Stimulated activated CD4-positive, alpha-beta T cell treated with anti-CD3 and anti-CD28 coated beads, TNF-alpha, amount 100 ng/mL, for 48 hours (primary cell): Measurements from ENCODE around the gene HNRNPA0.
"Not testable (repeated sequence)": the region's sequence is repeated elsewhere in the genome, so short reads cannot be mapped to it uniquely, and the experiment has no call there.

Experiments
- DNase-seq, 3 donors: peaks; one replicate each; pipeline ENCODE4 v3.0.0-alpha.2; 2020; ENCODE audit warnings: low read depth in 3 of 3

Gene HNRNPA0

GRCh38 chr5:137754188-137754960, at the start of gene HNRNPA0:
HNRNPA0 (minus strand) TSS chr5:137754363; CDS start chr5:137754066, 297 bp downstream.
- peak; percentile 93 to 95 (median 94) for DNase-seq

DNA sequence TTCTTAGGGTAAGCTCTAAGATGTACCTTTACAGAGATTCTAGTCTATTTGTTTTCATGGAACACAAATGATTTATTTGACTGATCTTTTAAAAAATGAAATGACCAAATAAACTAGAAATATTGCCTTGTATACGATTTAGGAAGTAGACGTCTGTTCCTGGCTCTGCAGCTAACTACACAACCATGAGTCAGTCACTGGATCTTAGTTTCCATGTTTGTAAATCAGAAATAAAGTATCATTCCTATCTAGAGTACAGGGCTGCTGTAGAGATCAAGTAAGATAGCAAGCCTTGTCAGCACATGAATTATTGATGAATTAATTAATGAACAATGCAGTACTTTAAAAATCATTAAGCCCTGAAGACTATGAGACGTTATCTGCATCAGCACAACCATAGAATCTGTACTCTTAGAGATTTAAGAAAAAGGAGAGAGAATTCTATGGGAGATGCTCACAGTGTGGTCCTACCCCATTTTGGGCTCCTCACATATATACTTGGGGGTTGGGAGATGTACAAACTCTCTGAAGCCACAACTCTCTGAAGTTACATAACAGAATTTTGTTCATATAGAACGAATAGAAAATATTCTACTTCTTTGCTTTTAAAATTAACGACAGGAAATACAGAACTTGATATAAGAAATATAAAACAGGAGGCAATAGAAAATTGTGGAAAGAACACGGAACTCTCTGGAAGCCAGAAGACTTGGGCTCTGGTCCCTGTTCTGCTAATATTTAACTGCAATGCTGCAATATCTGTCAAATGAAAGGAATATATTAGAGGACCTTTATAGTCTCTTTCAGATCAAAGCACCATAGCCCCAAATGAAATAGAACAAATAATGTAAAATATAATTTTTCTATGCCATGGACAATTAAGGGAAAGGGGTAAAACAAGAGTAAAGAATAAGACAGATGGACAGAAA, 48.4 kb upstream of the HNRNPA0 start:
- DNase-seq: no peak

GRCh38 chr5:137800700-137801411, 46.7 kb upstream of the HNRNPA0 start:
- DNase-seq: no peak

- DNase-seq: no peak
These were observed 42.1 kb upstream of the HNRNPA0 start for GRCh38 chr5:137796279-137796678.

DNA sequence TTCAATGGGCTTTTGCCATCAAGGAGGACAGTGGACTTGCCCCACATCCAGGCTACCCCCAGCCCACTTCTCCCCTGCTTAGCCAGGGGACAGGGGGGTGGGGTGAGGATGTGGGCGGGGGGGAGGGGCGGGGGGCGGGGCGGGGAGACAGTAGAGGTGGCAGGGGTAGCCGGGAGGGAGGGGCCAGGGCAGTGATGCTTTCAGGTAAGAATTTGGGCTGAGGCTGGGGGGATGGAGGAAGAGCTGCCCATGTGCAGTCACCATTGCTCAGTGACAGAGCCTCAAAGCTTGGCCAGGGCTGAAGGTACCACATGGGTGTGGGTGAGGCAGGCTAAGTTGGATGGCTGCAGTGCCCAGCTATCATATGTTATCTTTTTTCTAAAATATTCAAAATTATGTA, 40.7 kb upstream of the HNRNPA0 start:
- no peak for DNase-seq

- DNase-seq: no peak
These were observed 38.1 kb upstream of the HNRNPA0 start for GRCh38 chr5:137792303-137792702.

- DNase-seq: no peak
These were observed 37.6 kb upstream of the HNRNPA0 start for GRCh38 chr5:137791799-137792198.

GRCh38 chr5:137791387-137791786, 37.2 kb upstream of the HNRNPA0 start:
- no peak for DNase-seq

DNA sequence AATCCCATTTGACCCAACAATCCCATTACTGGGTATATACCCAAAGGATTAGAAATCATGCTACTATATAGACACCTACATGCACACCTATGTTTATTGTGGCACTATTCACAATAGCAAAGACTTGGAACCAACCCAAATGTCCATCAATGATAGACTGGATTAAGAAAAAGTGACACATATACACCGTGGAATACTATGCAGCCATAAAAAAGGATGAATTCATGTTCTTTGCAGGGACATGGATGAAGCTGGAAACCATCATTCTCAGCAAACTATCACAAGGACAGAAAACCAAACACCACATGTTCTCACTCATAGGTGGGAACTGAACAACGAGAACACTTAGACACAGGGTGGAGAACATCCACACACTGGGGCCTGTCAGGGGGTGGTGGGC, 34.4 kb upstream of the HNRNPA0 start:
- DNase-seq: not testable (repeated sequence)

- no peak for DNase-seq
These were observed 28.9 kb upstream of the HNRNPA0 start for GRCh38 chr5:137782984-137783536.

DNA sequence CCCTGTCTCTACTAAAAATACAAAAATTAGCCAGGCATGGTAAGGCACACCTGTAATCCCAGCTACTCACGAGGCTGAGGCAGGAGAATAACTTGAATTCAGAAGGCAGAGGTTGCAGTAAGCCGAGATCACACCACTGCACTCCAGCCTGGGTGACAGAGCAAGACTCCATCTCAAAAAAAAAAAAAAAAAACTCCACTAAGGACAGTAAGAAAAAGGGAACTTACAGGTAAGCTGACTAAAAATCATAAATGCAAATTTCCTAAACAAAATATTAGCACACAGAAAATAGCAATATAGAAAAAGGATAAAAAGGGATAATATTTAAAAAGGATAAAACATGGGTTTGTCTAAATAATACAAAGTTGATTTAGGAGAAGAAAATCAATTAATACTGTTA, 27.9 kb upstream of the HNRNPA0 start:
- DNase-seq: no peak

- peak in 1 of 3 donors; percentile 9 for DNase-seq
These were observed 24.8 kb upstream of the HNRNPA0 start for GRCh38 chr5:137778772-137779564.

- DNase-seq: not testable (repeated sequence)
These were observed 13.8 kb upstream of the HNRNPA0 start for GRCh38 chr5:137767937-137768336.

DNA sequence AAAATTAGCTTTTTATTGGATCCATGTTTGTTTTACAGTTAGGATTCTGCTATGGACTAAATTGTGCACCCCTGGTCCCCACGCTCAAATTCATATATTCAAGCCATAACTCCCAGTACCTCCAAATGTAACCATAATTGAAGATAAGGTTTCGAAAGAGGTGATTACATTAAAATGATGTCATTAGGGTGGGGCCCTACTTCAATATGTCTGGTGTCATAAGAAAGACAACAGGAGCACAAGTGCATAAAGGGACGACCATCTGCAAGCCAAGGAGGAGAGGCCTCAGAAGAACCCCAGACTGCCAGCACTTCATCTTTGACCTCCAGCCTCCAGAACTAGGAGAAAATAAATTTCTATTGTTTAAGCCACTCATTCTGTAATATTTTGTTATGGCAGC, 7.4 kb upstream of the HNRNPA0 start:
- DNase-seq: no peak

GRCh38 chr5:137760719-137761516, 6.8 kb upstream of the HNRNPA0 start:
- DNase-seq: no peak

GRCh38 chr5:137760294-137760693, 6.1 kb upstream of the HNRNPA0 start:
- no peak for DNase-seq

- no peak for DNase-seq
These were observed 4.6 kb upstream of the HNRNPA0 start for GRCh38 chr5:137758715-137759306.

DNA sequence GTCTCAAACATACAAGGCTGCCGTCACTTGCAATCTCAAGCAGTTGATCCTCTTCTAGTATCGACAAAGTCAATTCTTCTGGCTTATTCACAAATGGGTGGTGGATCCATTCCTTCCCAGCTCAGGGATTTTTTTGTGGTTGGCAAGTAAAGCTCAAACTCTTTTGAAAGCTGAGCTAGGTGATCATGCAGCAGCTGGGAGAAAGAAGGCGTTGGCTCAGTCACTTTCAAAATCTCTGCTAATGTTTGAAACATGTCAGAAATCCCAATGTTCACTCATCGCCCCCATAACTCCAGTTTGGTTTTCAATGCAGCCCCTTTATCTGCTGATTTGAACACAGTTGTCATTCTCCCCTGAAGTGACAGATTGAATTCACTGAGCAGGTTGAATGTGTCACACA, 4.0 kb upstream of the HNRNPA0 start:
- DNase-seq: no peak

DNA sequence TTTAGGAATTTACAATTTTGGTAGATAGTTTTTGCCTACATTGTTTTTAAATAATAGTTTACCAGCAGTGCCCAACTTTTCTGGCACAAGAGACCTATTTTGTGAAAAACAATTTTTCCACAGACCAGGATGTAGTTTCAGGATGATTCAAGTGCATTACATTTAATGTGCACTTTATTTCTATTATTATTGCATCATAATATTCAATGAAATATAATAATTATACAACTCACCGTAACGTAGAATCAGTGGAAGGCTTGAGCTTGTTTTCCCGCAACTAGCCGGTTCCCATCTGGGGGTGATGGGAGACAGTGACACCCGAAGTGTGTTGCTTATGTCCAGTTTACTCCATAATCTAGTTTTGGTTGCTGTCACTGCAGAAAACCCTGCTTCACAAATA, 3.5 kb upstream of the HNRNPA0 start:
- DNase-seq: no peak
